H9 (cell line): ENCODE measurements around the gene NAGA. TPM values are rescaled to one million over a fixed set of nuclear protein-coding genes. Genes with fewer than 3 reads are reported as not detected.

Experiments
- DNase-seq: peaks from one replicate; pipeline ENCODE4 v3.0.0-alpha.2; 2017
- H2AFZ ChIP-seq: one replicate; pipeline ENCODE4 v1.6.1; 2013; ENCODE audit warnings: mild to moderate bottlenecking, low read length, control low read depth, moderate library complexity
- H2AK5ac ChIP-seq: 2 replicates; pipeline ENCODE4 v1.6.1; 2013; ENCODE audit warnings: low read length, control low read depth, mixed read lengths; ENCODE audit not compliant: insufficient read length
- H2BK120ac ChIP-seq: one replicate; pipeline ENCODE4 v1.6.1; 2013; ENCODE audit warnings: low read depth, mild to moderate bottlenecking, low read length, control low read depth, inconsistent platforms; ENCODE audit not compliant: poor library complexity, severe bottlenecking
- H2BK12ac ChIP-seq: 2 replicates; pipeline ENCODE4 v1.6.1; 2013; ENCODE audit warnings: low read length, control low read depth, mixed read lengths, low read depth; ENCODE audit not compliant: insufficient read length
- H2BK15ac ChIP-seq: 2 replicates; pipeline ENCODE4 v1.6.1; 2013; ENCODE audit warnings: low read depth, low read length, control low read depth
- H2BK20ac ChIP-seq: one replicate; pipeline ENCODE4 v1.6.1; 2013; ENCODE audit warnings: low read depth, mild to moderate bottlenecking, low read length, control low read depth, inconsistent platforms; ENCODE audit not compliant: poor library complexity, severe bottlenecking
- H2BK5ac ChIP-seq: 2 replicates; pipeline ENCODE4 v1.6.1; 2013; ENCODE audit warnings: low read length, control low read depth, mixed read lengths; ENCODE audit not compliant: insufficient read length
- H3K14ac ChIP-seq: 2 replicates; pipeline ENCODE4 v1.6.1; 2013; ENCODE audit warnings: low read length, control low read depth; ENCODE audit not compliant: insufficient read depth
- H3K18ac ChIP-seq: 2 replicates; pipeline ENCODE4 v1.6.1; 2013; ENCODE audit warnings: low read depth, mild to moderate bottlenecking, mixed read lengths, low read length, control low read depth; ENCODE audit not compliant: insufficient read length
- H3K23ac ChIP-seq: 2 replicates; pipeline ENCODE4 v1.6.1; 2013; ENCODE audit warnings: low read length, control low read depth, mixed read lengths, low read depth; ENCODE audit not compliant: insufficient read length
- H3K23me2 ChIP-seq: 2 replicates; pipeline ENCODE4 v1.6.1; 2013; ENCODE audit warnings: low read depth, mild to moderate bottlenecking, mixed read lengths, low read length, control low read depth; ENCODE audit not compliant: insufficient read length, poor library complexity, severe bottlenecking
- H3K27ac ChIP-seq: 2 replicates; pipeline ENCODE4 v1.5.1; 2013; ENCODE audit warnings: low read length, control low read depth, mixed read lengths, low read depth; ENCODE audit not compliant: insufficient read length
- H3K27me3 ChIP-seq: 2 replicates; pipeline ENCODE4 v1.6.1; 2013; ENCODE audit warnings: low read length, control low read depth, inconsistent platforms; ENCODE audit not compliant: insufficient read depth
- H3K4ac ChIP-seq: 2 replicates; pipeline ENCODE4 v1.6.1; 2013; ENCODE audit warnings: low read depth, mild to moderate bottlenecking, control low read depth, inconsistent platforms, low read length, moderate library complexity
- H3K4me1 ChIP-seq: 2 replicates; pipeline ENCODE4 v1.6.1; 2013; ENCODE audit warnings: low read length, control low read depth, inconsistent platforms; ENCODE audit not compliant: insufficient read depth
- H3K4me2 ChIP-seq: 2 replicates; pipeline ENCODE4 v1.6.1; 2013; ENCODE audit warnings: low read length, control low read depth, mixed read lengths; ENCODE audit not compliant: insufficient read length, insufficient read depth
- H3K56ac ChIP-seq: 2 replicates; pipeline ENCODE4 v1.6.1; 2013; ENCODE audit warnings: low read depth, mild to moderate bottlenecking, mixed read lengths, low read length, control low read depth; ENCODE audit not compliant: insufficient read length
- H3K79me1 ChIP-seq: 2 replicates; pipeline ENCODE4 v1.6.1; 2013; ENCODE audit warnings: low read depth, mild to moderate bottlenecking, moderate library complexity, low read length, control low read depth, inconsistent platforms; ENCODE audit not compliant: insufficient read depth, poor library complexity, severe bottlenecking
- H3K79me2 ChIP-seq: 2 replicates; pipeline ENCODE4 v1.6.1; 2013; ENCODE audit warnings: low read length, control low read depth, inconsistent platforms; ENCODE audit not compliant: insufficient read depth
- H3K9ac ChIP-seq: 2 replicates; pipeline ENCODE4 v1.6.1; 2013; ENCODE audit warnings: low read length, control low read depth, mixed read lengths; ENCODE audit not compliant: insufficient read length; ENCODE audit errors: extremely low read depth
- H3K9me3 ChIP-seq: one replicate; pipeline ENCODE4 v1.6.1; 2013; ENCODE audit warnings: low read depth, low read length, inconsistent platforms; ENCODE audit not compliant: control insufficient read depth
- H3T11ph ChIP-seq: one replicate; pipeline ENCODE4 v1.6.1; 2013; ENCODE audit warnings: mild to moderate bottlenecking, low read length, control low read depth, inconsistent platforms
- H4K20me1 ChIP-seq: one replicate; pipeline ENCODE4 v1.6.1; 2013; ENCODE audit not compliant: control insufficient read depth, insufficient read length, insufficient read depth
- H4K5ac ChIP-seq: 2 replicates; pipeline ENCODE4 v1.6.1; 2013; ENCODE audit warnings: low read depth, mild to moderate bottlenecking, mixed read lengths, low read length, control low read depth; ENCODE audit not compliant: insufficient read length
- H4K8ac ChIP-seq: replicated peaks from 2 replicates; pipeline ENCODE4 v1.6.1; 2013; ENCODE audit warnings: low read length, control low read depth, mixed read lengths, low read depth; ENCODE audit not compliant: insufficient read length
- H4K91ac ChIP-seq: 2 replicates; pipeline ENCODE4 v1.6.1; 2013; ENCODE audit warnings: low read depth, mild to moderate bottlenecking, moderate library complexity, mixed read lengths, low read length, control low read depth; ENCODE audit not compliant: insufficient read length
- H3K27ac Mint-ChIP-seq, 3 experiments: 2 replicates in 2 of 3; 3 replicates in 1 of 3; pipeline ENCODE4 v1.8.0; 2020 to 2021; ENCODE audit warnings: mixed read lengths in 3 of 3, mild to moderate bottlenecking in 1 of 3, moderate library complexity in 1 of 3
- H3K27me3 Mint-ChIP-seq: 2 replicates; pipeline ENCODE4 v1.8.0; 2021; ENCODE audit warnings: low read depth, mild to moderate bottlenecking, moderate library complexity, mixed read lengths
- H3K36me3 Mint-ChIP-seq, 3 experiments: 2 replicates in 2 of 3; 3 replicates in 1 of 3; pipeline ENCODE4 v1.8.0; 2020 to 2021; ENCODE audit warnings: low read depth in 3 of 3, mixed read lengths in 3 of 3; ENCODE audit not compliant: insufficient read depth in 1 of 3
- H3K4me1 Mint-ChIP-seq, 2 experiments: 2 replicates each; pipeline ENCODE4 v1.8.0; 2020; ENCODE audit warnings: mixed read lengths in 2 of 2
- H3K4me3 Mint-ChIP-seq, 2 experiments: 2 replicates in 1 of 2; 3 replicates in 1 of 2; pipeline ENCODE4 v1.8.0; 2020 to 2021; ENCODE audit warnings: mild to moderate bottlenecking in 2 of 2, mixed read lengths in 2 of 2, moderate library complexity in 1 of 2
- H3K9me3 Mint-ChIP-seq, 2 experiments: 2 replicates in 1 of 2; 3 replicates in 1 of 2; pipeline ENCODE4 v1.8.0; 2020; ENCODE audit warnings: mild to moderate bottlenecking in 2 of 2, mixed read lengths in 2 of 2, moderate library complexity in 1 of 2
- WGBS: extraction: QIAGEN DNeasy Blood & Tissue Kit; methylation state at CpG from one replicate; pipeline ENCODE4 v1.1.7; 2013; ENCODE audit warnings: missing lambda C conversion rate, low lambda C conversion rate, mixed read lengths; ENCODE audit not compliant: insufficient read length; ENCODE audit errors: extremely low coverage; 5-methylcytosine and 5-hydroxymethylcytosine counted together
- total RNA-seq: library from RNA; stranded (reverse); gene quantifications from 2 replicates; pipeline ENCODE4 v1.2.1, GENCODE V29; 2021
- TF ChIP-seq, protein P1 (sequence below): fragments of 200-600 bp; sonication (generic); conservative IDR thresholded peaks from 3 replicates; pipeline ENCODE4 v1.8.0; 2021; ENCODE audit warnings: antibody characterized with exemption, mild to moderate bottlenecking

The NAGA gene
- total RNA-seq, 1 experiment from 2014 or later = 16.1 TPM

DNA sequence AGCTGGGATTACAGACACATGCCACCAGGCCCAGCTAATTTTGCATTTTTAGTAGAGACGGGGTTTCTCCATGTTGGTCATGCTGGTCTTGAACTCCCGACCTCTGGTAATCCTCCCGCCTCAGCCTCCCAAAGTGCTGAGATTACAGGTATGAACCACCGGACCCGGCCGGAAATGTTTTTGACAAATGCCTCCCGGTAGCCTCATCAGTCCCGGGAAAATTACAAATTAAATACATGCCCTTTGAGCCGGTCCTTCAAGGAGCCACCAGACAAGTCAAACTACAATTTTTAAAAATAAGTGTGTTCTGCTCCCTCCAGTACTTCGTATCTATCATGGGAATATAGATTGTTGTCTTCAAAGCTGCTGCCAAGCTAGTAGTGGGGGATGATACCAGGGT, 54.5 kb downstream of the NAGA start:
- Histone ChIP-seq H2BK15ac (no peak overlapping the region), H3K9ac (no peak overlapping the region), H3K27me3 (no peaks in the 10 kb centered on the region), H3K79me2 (no peaks in the 10 kb centered on the region), H3K23ac (no peak overlapping the region), H4K8ac (no peak overlapping the region), H2AK5ac (no peak overlapping the region), H3K9me3 (no peaks in the 10 kb centered on the region), H3K18ac (no peak overlapping the region), H2BK12ac (no peak overlapping the region), H3K79me1 (no peaks in the 10 kb centered on the region), H3K56ac (no peak overlapping the region), H3K4me2 (no peak overlapping the region), H3K27ac (no peak overlapping the region), H3K14ac (no peak overlapping the region), H2BK120ac (no peak overlapping the region), H2AFZ (no peak overlapping the region), H3K4ac (no peak overlapping the region), H3T11ph (no peak overlapping the region), H4K5ac (no peak overlapping the region), H2BK20ac (no peak overlapping the region), H3K4me1 (no peaks in the 10 kb centered on the region), H2BK5ac (no peak overlapping the region), H4K20me1 (no peaks in the 10 kb centered on the region), H4K91ac (no peak overlapping the region), H3K23me2 (no peaks in the 10 kb centered on the region)
- TF ChIP-seq, protein P1, sequence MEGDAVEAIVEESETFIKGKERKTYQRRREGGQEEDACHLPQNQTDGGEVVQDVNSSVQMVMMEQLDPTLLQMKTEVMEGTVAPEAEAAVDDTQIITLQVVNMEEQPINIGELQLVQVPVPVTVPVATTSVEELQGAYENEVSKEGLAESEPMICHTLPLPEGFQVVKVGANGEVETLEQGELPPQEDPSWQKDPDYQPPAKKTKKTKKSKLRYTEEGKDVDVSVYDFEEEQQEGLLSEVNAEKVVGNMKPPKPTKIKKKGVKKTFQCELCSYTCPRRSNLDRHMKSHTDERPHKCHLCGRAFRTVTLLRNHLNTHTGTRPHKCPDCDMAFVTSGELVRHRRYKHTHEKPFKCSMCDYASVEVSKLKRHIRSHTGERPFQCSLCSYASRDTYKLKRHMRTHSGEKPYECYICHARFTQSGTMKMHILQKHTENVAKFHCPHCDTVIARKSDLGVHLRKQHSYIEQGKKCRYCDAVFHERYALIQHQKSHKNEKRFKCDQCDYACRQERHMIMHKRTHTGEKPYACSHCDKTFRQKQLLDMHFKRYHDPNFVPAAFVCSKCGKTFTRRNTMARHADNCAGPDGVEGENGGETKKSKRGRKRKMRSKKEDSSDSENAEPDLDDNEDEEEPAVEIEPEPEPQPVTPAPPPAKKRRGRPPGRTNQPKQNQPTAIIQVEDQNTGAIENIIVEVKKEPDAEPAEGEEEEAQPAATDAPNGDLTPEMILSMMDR = no peak
- WGBS = no CpG with 5 or more reads among the region's 10 CpGs
- no peaks in the 10 kb centered on the region for H3K36me3 Mint-ChIP-seq
- H3K27me3 Mint-ChIP-seq = peaks cover 62% of the 10 kb centered on the region
- no peaks in the 10 kb centered on the region; a peak in 1 of 4 replicates for H3K4me1 Mint-ChIP-seq
- no peak for DNase-seq
- no peak overlapping the region for H3K27ac Mint-ChIP-seq
- no peak overlapping the region for H3K4me3 Mint-ChIP-seq
- H3K9me3 Mint-ChIP-seq = peaks cover 0 to 3% of the 10 kb centered on the region in 2 experiments; a peak in 2 of 5 replicates
